Mononuclear cell (primary cell): ENCODE data around the gene CNGB1. TPM values are rescaled to one million over a fixed set of nuclear protein-coding genes. Genes with fewer than 3 reads are reported as not detected.
"Not testable (repeated sequence)": the region's sequence is repeated elsewhere in the genome, so short reads cannot be mapped to it uniquely, and the experiment has no call there.

Experiments used
- H3K27me3 ChIP-seq: 2 replicates; pipeline ENCODE4 v1.6.0; 2011; ENCODE audit warnings: low read length, control low read depth; ENCODE audit not compliant: insufficient read depth
- H3K4me1 ChIP-seq: 2 replicates; pipeline ENCODE4 v1.5.1; 2011; ENCODE audit warnings: mild to moderate bottlenecking, low read length, control low read depth; ENCODE audit not compliant: insufficient read depth
- H3K4me3 ChIP-seq: 2 replicates; pipeline ENCODE4 v1.5.1; 2011; ENCODE audit warnings: mild to moderate bottlenecking, low read length, moderate library complexity
- H3K9me3 ChIP-seq: 2 replicates; pipeline ENCODE4 v1.5.1; 2011; ENCODE audit warnings: low read depth, mild to moderate bottlenecking, control low read depth, low read length
- total RNA-seq: library from RNA; depleted of rRNA; stranded (reverse); fragments of >200 nt; gene quantifications from one replicate; pipeline ENCODE4 v1.2.3, GENCODE V29; 2012

Gene CNGB1
- total RNA-seq, result not detected

DNA sequence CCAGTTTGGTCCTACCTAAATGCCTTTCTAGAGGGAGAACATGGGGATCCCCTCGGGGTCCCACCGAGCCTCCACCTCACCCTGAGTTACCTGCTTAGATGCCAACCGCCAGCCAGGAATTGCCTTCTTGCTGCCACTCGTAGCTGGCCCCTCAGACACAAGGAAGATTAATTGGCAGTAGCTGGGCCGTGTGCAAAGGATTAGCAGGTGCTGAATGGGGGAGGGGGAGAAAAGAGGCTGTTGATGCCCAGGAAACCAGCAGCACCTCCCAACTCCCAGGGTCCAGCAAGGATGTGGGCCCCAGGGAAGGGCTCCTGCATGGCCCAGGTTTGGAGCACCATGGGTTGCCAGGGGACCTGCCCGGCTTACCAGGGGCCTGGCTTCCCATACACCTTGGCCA lies at the start of gene CNGB1:
CNGB1 (minus strand) TSS at position 159 of the 400 bp plus-strand sequence. CDS start 3,842 bp downstream, outside the sequence.
- no peaks in the 10 kb centered on the region for H3K9me3 ChIP-seq
- H3K27me3 ChIP-seq, result no peaks in the 10 kb centered on the region
- H3K4me3 ChIP-seq, result no peak within 1 kb of the TSS
- no peaks in the 10 kb centered on the region for H3K4me1 ChIP-seq

DNA sequence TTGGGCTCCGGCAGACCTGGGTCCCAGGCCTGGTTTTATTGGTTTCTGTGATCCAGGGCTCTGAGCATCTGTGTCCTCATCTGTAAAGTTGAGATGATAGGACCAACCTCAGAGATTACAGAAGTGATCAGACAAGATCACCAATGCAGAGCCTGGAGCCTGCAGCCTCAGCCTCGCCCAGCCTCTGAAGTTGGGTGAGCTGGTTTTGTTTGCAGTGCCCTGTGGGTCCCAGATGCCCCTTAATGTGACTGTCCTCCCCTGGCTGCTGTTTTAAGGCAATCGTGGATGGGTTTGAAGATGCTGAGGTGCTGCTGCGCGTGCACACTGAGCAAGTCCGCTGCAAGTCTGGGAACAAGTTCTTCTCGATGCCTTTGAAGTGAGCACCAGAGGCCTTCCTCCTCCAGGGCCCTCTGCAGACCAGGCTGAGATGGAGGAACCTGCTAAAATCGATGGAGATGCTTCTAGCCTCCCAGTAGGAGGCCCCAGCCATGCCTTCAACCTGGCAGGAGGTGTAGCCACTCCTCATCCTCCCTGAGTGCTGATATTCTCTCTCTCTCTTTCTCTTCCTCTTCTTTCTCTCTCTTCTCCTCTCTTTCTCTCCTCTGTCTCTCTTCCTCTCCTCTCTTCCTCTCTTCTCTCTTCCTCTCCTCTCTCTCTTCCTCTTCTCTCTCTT lies 49.1 kb upstream of the CNGB1 start:
- H3K4me1 ChIP-seq, result peaks cover 18% of the 10 kb centered on the region
- no peaks in the 10 kb centered on the region for H3K9me3 ChIP-seq
- no peak overlapping the region for H3K4me3 ChIP-seq
- H3K27me3 ChIP-seq, result no peaks in the 10 kb centered on the region

DNA sequence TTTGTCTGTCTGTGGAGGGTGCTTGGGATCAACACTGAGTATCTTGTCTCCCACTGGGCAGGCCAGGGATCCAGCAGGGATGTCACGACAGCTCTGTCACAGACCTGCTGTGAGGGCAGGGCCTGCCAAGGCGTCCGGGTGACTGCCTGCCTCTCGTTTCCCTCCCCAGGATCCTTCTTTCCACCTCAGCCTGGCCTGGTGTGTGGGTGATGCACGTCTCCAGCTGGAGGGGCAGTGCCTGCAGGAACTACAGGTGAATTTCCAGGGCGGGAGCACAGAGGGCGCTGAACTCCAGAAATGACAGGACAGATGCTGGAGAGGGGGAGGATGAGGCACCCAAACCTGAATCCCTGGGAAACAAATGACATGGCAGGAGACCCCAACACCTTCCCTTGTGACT lies 47.9 kb upstream of the CNGB1 start:
- H3K27me3 ChIP-seq, result no peaks in the 10 kb centered on the region
- no peak overlapping the region for H3K4me3 ChIP-seq
- peaks cover 10% of the 10 kb centered on the region for H3K4me1 ChIP-seq

GRCh38 chr16:58016840-58017446 lies 46.0 kb upstream of the CNGB1 start:
- no peak overlapping the region for H3K4me3 ChIP-seq
- peaks cover 10% of the 10 kb centered on the region for H3K4me1 ChIP-seq
- no peaks in the 10 kb centered on the region for H3K27me3 ChIP-seq
- no peaks in the 10 kb centered on the region for H3K9me3 ChIP-seq

More for the DNA sequence above, 47.9 kb upstream of the CNGB1 start:
- no peaks in the 10 kb centered on the region for H3K9me3 ChIP-seq

DNA sequence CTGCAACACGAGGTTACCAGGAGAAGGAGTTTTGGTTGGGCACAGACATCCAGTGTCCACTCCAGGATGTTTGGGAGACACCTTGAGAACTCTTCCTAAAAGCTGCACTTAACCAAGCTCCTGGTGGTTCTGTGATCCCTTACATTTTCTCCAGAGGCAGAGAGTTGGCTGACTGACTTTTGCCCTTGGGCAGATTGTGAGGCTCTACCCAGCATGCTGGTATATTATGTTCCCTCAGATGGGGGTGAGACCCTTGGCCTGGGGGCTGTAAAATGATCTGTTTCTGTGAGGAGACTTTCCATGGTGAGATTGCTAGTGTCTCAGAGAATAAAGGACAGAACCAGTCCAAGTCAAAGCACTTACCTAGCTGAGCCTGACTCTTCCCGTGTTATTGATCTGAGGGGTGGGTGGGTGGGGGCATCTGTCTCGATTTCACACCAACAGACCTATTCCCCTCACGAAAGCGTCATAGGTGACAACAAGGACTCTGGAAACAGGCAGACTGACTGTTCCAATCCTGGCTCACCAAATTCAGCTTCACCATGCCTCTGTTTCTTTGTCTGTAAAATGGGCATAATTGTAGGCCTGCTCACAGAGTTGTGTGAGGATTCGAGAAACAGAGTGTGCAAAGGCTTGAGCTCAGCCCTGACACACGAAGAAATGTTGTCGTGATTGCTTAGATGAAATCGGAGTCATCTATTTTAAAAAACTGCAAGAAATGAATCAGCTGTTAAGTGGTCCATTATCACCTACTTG lies 42.5 kb upstream of the CNGB1 start:
- H3K4me3 ChIP-seq, result no peak overlapping the region
- H3K4me1 ChIP-seq, result no peaks in the 10 kb centered on the region
- no peaks in the 10 kb centered on the region for H3K27me3 ChIP-seq
- no peaks in the 10 kb centered on the region for H3K9me3 ChIP-seq

DNA sequence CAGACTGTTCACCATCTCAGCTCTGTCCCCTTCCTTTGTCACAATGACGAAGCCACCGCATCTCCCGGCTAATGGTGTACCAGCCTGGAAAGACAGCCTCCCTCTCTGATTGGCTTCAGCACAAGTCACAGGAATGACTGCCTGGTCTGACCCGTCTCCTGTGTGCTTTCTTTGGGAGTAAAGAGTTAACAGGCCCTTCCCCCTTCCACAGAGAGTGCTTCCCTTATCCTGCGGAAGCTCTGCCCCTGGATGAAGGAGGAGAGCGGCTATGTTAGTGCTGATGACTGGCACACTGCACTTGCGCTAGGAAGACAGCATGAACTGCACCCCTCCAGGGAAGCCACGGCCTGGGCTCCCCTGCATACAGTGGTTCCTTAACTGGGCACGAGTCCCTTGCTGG lies 41.6 kb upstream of the CNGB1 start:
- no peak overlapping the region for H3K4me3 ChIP-seq
- no peaks in the 10 kb centered on the region for H3K4me1 ChIP-seq
- no peaks in the 10 kb centered on the region for H3K9me3 ChIP-seq
- H3K27me3 ChIP-seq, result no peaks in the 10 kb centered on the region

DNA sequence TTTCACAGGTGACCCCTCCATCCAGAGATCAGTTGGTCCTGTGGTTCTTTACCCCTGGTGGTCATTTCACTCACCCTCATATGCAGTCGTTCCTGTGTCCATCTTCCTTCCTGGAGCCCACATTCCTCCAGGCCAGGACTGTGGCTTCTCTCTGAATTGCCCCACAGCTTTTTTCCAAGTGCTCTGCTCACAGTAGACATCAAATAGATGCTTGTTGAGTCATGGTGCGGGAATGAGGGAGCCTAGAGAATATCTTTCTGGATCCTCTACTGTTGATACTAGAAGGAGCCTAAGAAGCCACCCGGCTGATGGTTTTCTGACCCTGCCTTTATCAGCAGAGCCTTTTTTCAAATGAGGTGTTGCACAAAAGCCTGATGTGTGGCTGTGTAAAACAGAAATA lies 40.7 kb upstream of the CNGB1 start:
- no peaks in the 10 kb centered on the region for H3K27me3 ChIP-seq
- no peaks in the 10 kb centered on the region for H3K9me3 ChIP-seq
- no peaks in the 10 kb centered on the region for H3K4me1 ChIP-seq
- H3K4me3 ChIP-seq, result no peak overlapping the region

- H3K4me1 ChIP-seq, result no peaks in the 10 kb centered on the region
Measured at GRCh38 chr16:58010886-58011285, 40.0 kb upstream of the CNGB1 start.

GRCh38 chr16:58009856-58010416 lies 39.0 kb upstream of the CNGB1 start:
- Histone ChIP-seq H3K4me3 (no peak overlapping the region), H3K4me1 (no peaks in the 10 kb centered on the region), H3K27me3 (no peaks in the 10 kb centered on the region)

More at GRCh38 chr16:58010886-58011285, 40.0 kb upstream of the CNGB1 start:
- Histone ChIP-seq H3K27me3 (no peaks in the 10 kb centered on the region), H3K9me3 (no peaks in the 10 kb centered on the region), H3K4me3 (no peak overlapping the region)

DNA sequence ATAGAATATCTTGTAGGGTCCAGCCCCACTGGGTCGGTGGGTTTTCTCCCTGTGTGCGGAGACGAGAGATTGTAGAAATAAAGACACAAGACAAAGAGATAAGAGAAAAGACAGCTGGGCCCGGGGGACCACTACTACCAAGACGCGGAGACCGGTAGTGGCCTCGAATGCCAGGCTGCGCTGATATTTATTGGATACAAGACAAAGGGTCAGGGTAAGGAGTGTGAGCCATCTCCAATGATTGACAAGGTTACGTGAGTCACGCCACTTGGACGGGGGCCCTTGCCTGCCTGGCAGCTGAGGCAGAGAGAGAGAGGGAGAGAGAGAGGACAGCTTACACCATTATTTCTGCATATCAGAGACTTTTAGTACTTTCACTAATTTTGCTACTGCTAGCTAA lies 33.8 kb upstream of the CNGB1 start:
- H3K27me3 ChIP-seq, H3K9me3 ChIP-seq, H3K4me3 ChIP-seq: not testable (repeated sequence)
- H3K4me1 ChIP-seq, result peaks cover 15% of the 10 kb centered on the region

More at GRCh38 chr16:58009856-58010416, 39.0 kb upstream of the CNGB1 start:
- H3K9me3 ChIP-seq, result no peaks in the 10 kb centered on the region

- H3K4me3 ChIP-seq, result no peak overlapping the region
- H3K27me3 ChIP-seq, result no peaks in the 10 kb centered on the region
- no peaks in the 10 kb centered on the region for H3K9me3 ChIP-seq
- peaks cover 33% of the 10 kb centered on the region for H3K4me1 ChIP-seq
Measured at GRCh38 chr16:58002936-58003335, 32.0 kb upstream of the CNGB1 start.

DNA sequence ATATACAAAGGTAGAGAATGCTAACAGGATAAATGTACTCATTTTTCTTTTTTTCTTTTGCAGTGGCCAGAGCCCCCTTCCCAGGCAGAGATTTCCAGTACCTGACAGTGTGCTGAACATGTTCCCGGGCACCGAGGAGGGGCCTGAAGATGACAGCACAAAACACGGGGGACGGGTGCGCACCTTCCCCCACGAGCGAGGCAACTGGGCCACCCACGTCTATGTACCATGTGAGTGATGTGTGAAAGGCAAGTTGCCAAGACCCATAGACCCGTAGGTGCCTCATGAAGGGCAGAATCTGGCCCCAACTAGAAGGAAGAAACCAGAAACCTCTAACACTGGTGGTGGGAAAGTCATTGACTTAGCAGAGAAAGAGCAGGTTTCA lies 31.5 kb upstream of the CNGB1 start:
- H3K4me1 ChIP-seq, result peaks cover 38% of the 10 kb centered on the region
- no peak overlapping the region for H3K4me3 ChIP-seq
- no peaks in the 10 kb centered on the region for H3K9me3 ChIP-seq
- no peaks in the 10 kb centered on the region for H3K27me3 ChIP-seq

GRCh38 chr16:58001781-58002415 lies 31.0 kb upstream of the CNGB1 start:
- Histone ChIP-seq H3K9me3 (no peaks in the 10 kb centered on the region), H3K4me1 (peaks cover 44% of the 10 kb centered on the region), H3K27me3 (no peaks in the 10 kb centered on the region), H3K4me3 (peak overlapping the region; percentile 67)

- peaks cover 52% of the 10 kb centered on the region for H3K4me1 ChIP-seq
- H3K4me3 ChIP-seq, result peak within 1 kb of the TSS; percentile 67
Measured at GRCh38 chr16:58000706-58001676, 30.1 kb upstream of the CNGB1 start, which contains the start of gene USB1. USB1 (plus strand) TSS chr16:58001407; CDS start chr16:58001484, 77 bp downstream.

More at GRCh38 chr16:58000706-58001676, 30.1 kb upstream of the CNGB1 start, which contains the start of gene USB1:
- Histone ChIP-seq H3K27me3 (no peaks in the 10 kb centered on the region), H3K9me3 (no peaks in the 10 kb centered on the region)
